HCT116 (cell line): Measurements from ENCODE around the gene SYF2. TPM values are rescaled to one million over a fixed set of nuclear protein-coding genes. Genes with fewer than 3 reads are reported as not detected.

ENCODE experiments used
- ATAC-seq: fragments of 200-7000 bp; cut with Tn5 transposase; 2 replicates; pipeline ENCODE4 v1.9.1; 2020; ENCODE audit warnings: mild to moderate bottlenecking, moderate library complexity
- BruUV-seq: library from RNA; stranded (reverse); fragments of 400-500 nt; replicated peaks from 2 replicates; lab custom pipeline; 2021; lab: Mats Ljungman, UMichigan
- CTCF ChIA-PET: fragments of 300-600 bp; sonication (Branson Sonifier 250); formaldehyde crosslinking; loops from one replicate; lab custom pipeline; 2021; ENCODE audit warnings: antibody characterized with exemption; lab: Charles Lee
- POLR2A ChIA-PET: fragments of 300-600, 350-600 bp; sonication (Branson Sonifier 250); formaldehyde crosslinking; loops from one replicate; lab custom pipeline; 2021; ENCODE audit warnings: antibody characterized with exemption; lab: Charles Lee
- RAD21 ChIA-PET, 2 experiments: fragments of 300-600 bp; sonication (Branson Sonifier 250); formaldehyde crosslinking; loops; one replicate each; lab custom pipeline; 2023; ENCODE audit warnings: low total read pairs in 2 of 2; ENCODE audit not compliant: uncharacterized antibody in 2 of 2, unreplicated experiment in 2 of 2, low non-redundant PET in 1 of 2; lab: Charles Lee
- DNase-seq: peaks from one replicate; pipeline ENCODE4 v3.0.0-alpha.2; 2010; ENCODE audit warnings: low read depth, low spot score
- H2AFZ ChIP-seq: fragments of 200-600 bp; shearing (Covaris generic), sonication (generic); 2 replicates; pipeline ENCODE4 v1.6.1; 2017; ENCODE audit warnings: low read depth, mixed run types, mixed read lengths, antibody characterized with exemption, low read length; ENCODE audit not compliant: poor library complexity, severe bottlenecking
- H3K27ac ChIP-seq: 2 replicates; pipeline ENCODE4 v1.5.1; 2012; ENCODE audit warnings: low read depth, low read length
- H3K27me3 ChIP-seq: fragments of 200-600 bp; sonication (generic); 2 replicates; pipeline ENCODE4 v1.6.1; 2016; ENCODE audit warnings: mixed run types, low read length, mixed read lengths; ENCODE audit not compliant: insufficient read depth
- H3K36me3 ChIP-seq, 2 experiments: fragments of 200-500 bp in 1 of 2; fragments of 200-600 bp in 1 of 2; sonication (Bioruptor generic) in 1 of 2; sonication (generic) in 1 of 2; 2 replicates each; pipeline versions ENCODE4 v1.5.1 to v1.6.1; 2014 to 2016; ENCODE audit warnings: low read length in 2 of 2, inconsistent platforms in 1 of 2, mixed read lengths in 1 of 2, mixed run types in 1 of 2; ENCODE audit not compliant: insufficient read depth in 2 of 2, control insufficient read depth in 1 of 2
- H3K4me1 ChIP-seq, 2 experiments: fragments of 200-600 bp in 1 of 2; sonication (generic) in 1 of 2; 2 replicates each; pipeline versions ENCODE4 v1.5.1 to v1.6.1; 2012 to 2017; ENCODE audit warnings: low read length in 2 of 2, inconsistent platforms in 1 of 2, mild to moderate bottlenecking in 1 of 2, mixed read lengths in 1 of 2, mixed run types in 1 of 2, moderate library complexity in 1 of 2; ENCODE audit not compliant: insufficient read depth in 2 of 2, control insufficient read depth in 1 of 2
- H3K4me2 ChIP-seq: fragments of 200-600 bp; sonication (generic); 2 replicates; pipeline ENCODE4 v1.6.1; 2017; ENCODE audit warnings: mixed run types, low read length, mixed read lengths
- H3K4me3 ChIP-seq, 2 experiments: fragments of 200-600 bp in 1 of 2; sonication (generic) in 1 of 2; replicated peaks in 1 of 2; 2 replicates each; pipeline ENCODE4 v1.5.1; 2011 to 2016; ENCODE audit warnings: low read length in 2 of 2, control low read depth in 1 of 2, low read depth in 1 of 2, mild to moderate bottlenecking in 1 of 2, mixed read lengths in 1 of 2, mixed run types in 1 of 2
- H3K79me2 ChIP-seq: fragments of 200-600 bp; sonication (generic); 2 replicates; pipeline ENCODE4 v1.6.1; 2017; ENCODE audit warnings: mild to moderate bottlenecking, mixed run types, low read length, moderate library complexity, mixed read lengths; ENCODE audit not compliant: insufficient read depth
- H3K9ac ChIP-seq: fragments of 200-600 bp; sonication (generic); 2 replicates; pipeline ENCODE4 v1.6.1; 2016; ENCODE audit warnings: low read length, mixed read lengths
- H3K9me2 ChIP-seq: fragments of 200-600 bp; sonication (generic), shearing (Covaris generic); 2 replicates; pipeline ENCODE4 v1.6.1; 2017; ENCODE audit warnings: mixed run types, mild to moderate bottlenecking, moderate library complexity; ENCODE audit not compliant: insufficient read depth
- H3K9me3 ChIP-seq, 2 experiments: fragments of 200-500 bp in 1 of 2; fragments of 200-600 bp in 1 of 2; sonication (Bioruptor generic) in 1 of 2; sonication (generic) in 1 of 2; 2 replicates each; pipeline ENCODE4 v1.6.1; 2014 to 2017; ENCODE audit warnings: low read length in 2 of 2, mixed read lengths in 2 of 2, inconsistent platforms in 1 of 2, low read depth in 1 of 2, mild to moderate bottlenecking in 1 of 2, mixed run types in 1 of 2, moderate library complexity in 1 of 2; ENCODE audit not compliant: control insufficient read depth in 1 of 2, insufficient read depth in 1 of 2
- H4K20me1 ChIP-seq: fragments of 200-600 bp; sonication (generic), shearing (Covaris generic); 2 replicates; pipeline ENCODE4 v1.6.1; 2017; ENCODE audit warnings: mixed run types, mild to moderate bottlenecking, moderate library complexity; ENCODE audit not compliant: insufficient read depth
- CTCF ChIP-seq, 3 experiments: fragments of 200-600 bp in 1 of 3; sonication (generic) in 1 of 3; IDR thresholded peaks in 2 of 3; conservative IDR thresholded peaks in 1 of 3; 2 replicates each; pipeline ENCODE4 v1.5.1; 2012 to 2017; ENCODE audit warnings: low read depth in 2 of 3, low read length in 2 of 3, antibody characterized with exemption in 1 of 3, borderline replicate concordance in 1 of 3, control low read depth in 1 of 3, mild to moderate bottlenecking in 1 of 3, mixed read lengths in 1 of 3, mixed run types in 1 of 3, moderate library complexity in 1 of 3; ENCODE audit not compliant: insufficient read depth in 1 of 3
- EZH2phosphoT487 ChIP-seq: fragments of 200-600 bp; IDR thresholded peaks from 2 replicates; pipeline ENCODE4 v1.6.1; 2018; ENCODE audit warnings: antibody characterized with exemption, borderline replicate concordance
- POLR2A ChIP-seq: IDR thresholded peaks from 2 replicates; pipeline ENCODE4 v1.7.0; 2011; ENCODE audit warnings: borderline replicate concordance; ENCODE audit not compliant: insufficient read depth, insufficient read length; ENCODE audit errors: extremely low read depth
- POLR2AphosphoS5 ChIP-seq: IDR thresholded peaks from 2 replicates; pipeline ENCODE4 v1.6.1; 2011; ENCODE audit warnings: mild to moderate bottlenecking, low read depth, low read length, moderate library complexity
- SP1 ChIP-seq: IDR thresholded peaks from 2 replicates; pipeline ENCODE4 v1.6.1; 2012; ENCODE audit warnings: low read depth
- intact Hi-C: fragments of 100-400 bp; cut with micrococcal nuclease; formaldehyde crosslinking; loops from 2 replicates; pipeline ENCODE4 v1.10.0; 2022
- total RNA-seq: library from RNA; stranded (reverse); gene quantifications from one replicate; pipeline ENCODE4 v1.2.1, GENCODE V29; 2021; ENCODE audit not compliant: unreplicated experiment

SYF2 gene
- total RNA-seq, 1 experiment from 2014 or later, result 40.4 TPM

- H3K4me2 ChIP-seq, result peak overlapping the region; percentile 85
- H3K9ac ChIP-seq, result peak overlapping the region; percentile 85
- H2AFZ ChIP-seq, result no peak overlapping the region
- H3K9me3 ChIP-seq, result no peaks in the 10 kb centered on the region
- DNase-seq (peak; percentile 83), ATAC-seq (peak; percentile 91)
- H3K4me1 ChIP-seq, result peaks cover 25 to 32% of the 10 kb centered on the region in 2 experiments
- no peaks in the 10 kb centered on the region for H3K27me3 ChIP-seq
- H3K9me2 ChIP-seq, result no peaks in the 10 kb centered on the region
- TF ChIP-seq CTCF (IDR thresholded peaks at IDR 0.05 in 2 of 3, conservative IDR thresholded peaks at IDR 0.05 in 1 of 3; ENCODE audit: borderline replicate concordance in 1 of 3, insufficient read depth in 1 of 3, low read depth in 2 of 3, low read length in 2 of 3), result no peak
- TF ChIP-seq EZH2phosphoT487, result no peak
- TF ChIP-seq SP1, result peak; percentile 48
- TF ChIP-seq POLR2A, result peak; percentile 44
- TF ChIP-seq POLR2AphosphoS5, result peak; percentile 53
- ChIA-PET POLR2A (interaction anchor here (1.2 to 2.4 kb wide), 4 partner anchors 9 to 14 kb away, joined by 3 to 25 read pairs (median 6); partner anchors contain the start of gene RSRP1), RAD21 (no interaction called here), CTCF (interaction anchor here (0.7 kb wide), 1 partner anchor 998 kb away, joined by 3 read pairs; no protein-coding TSS in a partner anchor)
- H3K27ac ChIP-seq, result peak overlapping the region; percentile 74
- peaks cover 40% of the 10 kb centered on the region for H3K79me2 ChIP-seq
- no peaks in the 10 kb centered on the region for H4K20me1 ChIP-seq
- peak overlapping the region; percentile 87 to 96 for H3K4me3 ChIP-seq
- H3K36me3 ChIP-seq, result peaks cover 11 to 19% of the 10 kb centered on the region in 2 experiments
- intact Hi-C loops, result no loop called here
- BruUV-seq, result TSS peak; percentile 93
These were observed 823 bp upstream of the SYF2 start for GRCh38 chr1:25232866-25233784.
